HFF-Myc (cell line): ENCODE data around the gene BAG5.

Experiments
- DNase-seq: peaks from one replicate; pipeline ENCODE4 v3.0.0-alpha.2; 2011; ENCODE audit warnings: low read depth; ENCODE audit errors: extremely low read depth
- H3K4me3 ChIP-seq: replicated peaks from 2 replicates; pipeline ENCODE4 v1.5.1; 2011; ENCODE audit warnings: low read depth, mild to moderate bottlenecking, control low read depth, low read length
- TF ChIP-seq, protein P1 (sequence below): IDR thresholded peaks from 2 replicates; pipeline ENCODE4 v1.5.1; 2012; ENCODE audit warnings: mild to moderate bottlenecking, low read depth, low read length, control low read depth; ENCODE audit errors: missing control alignments

Gene BAG5

DNA sequence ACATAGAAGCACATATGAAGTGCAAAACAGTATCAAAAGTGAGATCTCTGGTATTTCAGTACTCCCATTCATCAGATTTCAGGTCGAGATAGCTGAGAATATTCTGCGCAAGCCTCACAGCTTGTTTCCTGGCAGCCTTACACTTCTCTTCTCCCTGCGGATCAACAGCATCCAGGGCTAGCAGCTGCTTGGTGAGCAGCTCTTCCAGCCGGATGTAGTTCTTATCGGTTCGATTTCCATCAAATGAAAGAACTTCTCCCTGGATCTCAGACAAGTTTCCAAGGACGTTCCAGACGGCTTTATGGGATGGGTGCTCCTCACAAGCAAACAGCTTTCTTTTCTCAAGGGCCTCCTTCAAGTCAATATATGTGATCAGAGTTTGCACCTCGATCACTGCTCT is 2.7 kb downstream of the BAG5 start:
- no peak for DNase-seq
- no peak overlapping the region for H3K4me3 ChIP-seq
- TF ChIP-seq, protein P1, sequence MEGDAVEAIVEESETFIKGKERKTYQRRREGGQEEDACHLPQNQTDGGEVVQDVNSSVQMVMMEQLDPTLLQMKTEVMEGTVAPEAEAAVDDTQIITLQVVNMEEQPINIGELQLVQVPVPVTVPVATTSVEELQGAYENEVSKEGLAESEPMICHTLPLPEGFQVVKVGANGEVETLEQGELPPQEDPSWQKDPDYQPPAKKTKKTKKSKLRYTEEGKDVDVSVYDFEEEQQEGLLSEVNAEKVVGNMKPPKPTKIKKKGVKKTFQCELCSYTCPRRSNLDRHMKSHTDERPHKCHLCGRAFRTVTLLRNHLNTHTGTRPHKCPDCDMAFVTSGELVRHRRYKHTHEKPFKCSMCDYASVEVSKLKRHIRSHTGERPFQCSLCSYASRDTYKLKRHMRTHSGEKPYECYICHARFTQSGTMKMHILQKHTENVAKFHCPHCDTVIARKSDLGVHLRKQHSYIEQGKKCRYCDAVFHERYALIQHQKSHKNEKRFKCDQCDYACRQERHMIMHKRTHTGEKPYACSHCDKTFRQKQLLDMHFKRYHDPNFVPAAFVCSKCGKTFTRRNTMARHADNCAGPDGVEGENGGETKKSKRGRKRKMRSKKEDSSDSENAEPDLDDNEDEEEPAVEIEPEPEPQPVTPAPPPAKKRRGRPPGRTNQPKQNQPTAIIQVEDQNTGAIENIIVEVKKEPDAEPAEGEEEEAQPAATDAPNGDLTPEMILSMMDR: no peak

DNA sequence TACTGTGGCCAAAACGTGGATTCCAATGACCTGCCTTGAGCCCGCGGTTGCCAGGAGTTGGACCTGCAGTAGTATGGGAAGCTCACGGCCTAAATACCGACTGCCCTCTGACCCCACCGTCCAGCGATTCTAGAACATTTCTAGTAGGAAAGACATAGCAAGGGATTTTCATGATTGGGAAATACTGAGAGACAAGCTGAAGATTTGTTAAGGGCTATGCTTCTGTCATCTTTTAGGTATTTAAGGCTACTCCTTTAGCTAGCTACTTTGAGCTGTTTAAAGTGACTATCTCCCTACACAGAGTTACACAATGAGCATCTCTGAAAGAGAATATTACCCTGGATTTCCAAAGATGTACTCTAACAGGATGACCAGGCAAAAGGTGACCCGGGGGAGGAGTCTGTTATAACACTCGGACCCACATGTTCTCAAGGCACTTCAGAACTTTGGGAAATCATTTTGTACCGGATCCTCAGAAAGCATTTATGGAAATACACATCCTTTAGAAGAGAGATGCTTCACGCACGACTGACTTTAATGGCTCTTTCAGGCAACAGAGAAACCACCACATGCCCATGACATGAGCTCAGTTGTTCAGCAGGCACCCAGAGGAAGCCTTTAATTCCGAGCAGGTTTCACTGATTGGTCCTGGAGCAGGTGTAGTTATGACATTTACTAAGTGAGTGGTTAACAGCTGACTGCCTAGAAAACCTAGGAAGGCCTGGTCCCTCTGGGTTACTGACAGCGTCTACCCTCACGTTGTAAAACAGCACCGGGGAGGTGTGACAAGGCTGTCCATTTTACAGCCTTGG is 4.2 kb downstream of the BAG5 start:
- TF ChIP-seq, protein P1: no peak
- H3K4me3 ChIP-seq: no peak overlapping the region
- DNase-seq: no peak

DNA sequence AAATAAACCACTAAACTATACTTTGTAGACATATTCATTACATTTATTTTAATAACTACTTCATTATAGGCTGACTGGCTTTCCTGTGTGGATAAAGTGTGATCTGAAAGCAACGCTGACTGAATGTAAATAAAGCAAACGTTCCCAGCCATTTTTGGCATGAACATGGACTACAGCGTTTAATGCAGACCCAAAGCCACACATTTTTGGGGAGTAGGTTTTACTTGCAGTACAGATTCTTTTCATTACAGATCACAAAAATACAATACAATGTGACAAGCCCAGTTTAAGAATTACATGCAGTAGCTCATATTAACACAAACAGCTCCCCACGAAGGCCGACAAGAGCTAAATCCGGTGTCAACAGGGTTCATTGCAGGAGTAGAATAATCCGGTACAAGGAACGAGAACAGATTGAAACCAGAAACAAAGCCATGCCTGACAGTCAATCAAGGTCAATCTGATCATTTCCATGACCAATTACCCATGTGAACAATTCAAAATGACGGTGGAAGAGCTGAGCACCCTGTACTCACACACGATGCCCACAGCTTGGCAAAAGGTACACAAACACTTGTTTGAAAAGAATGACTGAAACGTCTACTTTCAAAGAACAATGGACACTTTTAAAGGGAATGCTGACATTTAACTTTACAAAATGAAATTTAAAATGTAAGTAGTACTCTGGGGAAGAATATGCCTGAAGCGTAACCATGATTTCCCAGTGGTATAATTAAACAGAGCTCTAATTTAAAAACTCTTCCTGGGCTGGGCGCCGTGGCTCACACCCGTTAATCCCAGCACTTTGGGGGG is 5.3 kb downstream of the BAG5 start:
- H3K4me3 ChIP-seq: no peak overlapping the region
- TF ChIP-seq, protein P1: no peak
- no peak for DNase-seq

DNA sequence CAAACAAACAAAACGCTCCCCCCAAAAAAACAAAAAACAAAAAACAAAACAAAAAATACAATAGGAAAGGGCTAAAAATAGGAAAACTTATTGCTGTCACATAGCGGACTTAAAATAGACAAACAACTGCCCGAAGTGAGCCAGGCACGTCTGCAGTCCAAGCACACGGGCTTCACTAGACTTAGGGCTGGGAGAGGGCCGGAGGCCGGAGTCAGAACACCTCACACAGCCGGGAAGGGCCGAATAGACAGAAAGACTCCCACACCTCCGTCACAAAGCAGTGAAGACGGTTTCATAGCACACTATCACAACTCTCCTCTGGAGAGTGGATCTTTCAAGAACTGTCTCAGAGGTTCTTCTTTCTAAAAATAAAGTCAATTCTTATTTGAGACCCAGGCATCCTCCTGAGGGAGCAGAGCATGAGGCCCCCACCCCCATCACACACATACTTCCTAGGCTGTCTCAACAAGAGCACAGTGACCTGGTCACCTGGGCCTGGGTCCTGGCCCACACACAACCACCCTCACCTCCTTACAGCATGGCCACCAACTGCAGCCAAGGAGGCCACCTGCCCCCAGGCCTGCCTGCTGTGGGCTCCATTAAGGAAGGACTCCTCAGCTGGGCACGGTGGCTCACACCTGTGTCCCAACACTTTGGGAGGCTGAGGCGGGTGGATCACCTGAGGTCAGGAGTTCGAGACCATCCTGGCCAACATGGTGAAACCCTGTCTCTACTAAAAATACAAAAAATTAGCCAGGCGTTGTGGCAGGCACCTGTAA is 6.7 kb downstream of the BAG5 start:
- no peak overlapping the region for H3K4me3 ChIP-seq
- DNase-seq: no peak
- TF ChIP-seq, protein P1: no peak

DNA sequence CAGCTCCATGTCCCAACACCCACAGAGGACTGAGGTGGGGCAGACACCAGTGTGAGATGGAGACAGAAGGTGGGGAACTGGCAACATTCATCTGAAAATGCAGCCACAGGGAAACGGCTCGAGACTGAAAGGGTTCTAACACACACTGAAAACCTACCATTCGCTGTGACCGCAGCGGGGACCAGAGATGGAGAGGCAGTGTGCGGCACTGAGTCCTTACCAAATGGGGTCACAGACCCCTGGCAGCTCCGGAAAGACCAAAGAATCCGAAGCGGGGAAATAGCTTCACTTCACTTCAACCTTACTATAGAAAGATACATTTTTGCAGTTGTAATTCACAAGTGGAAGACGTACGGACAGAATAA is 9.6 kb downstream of the BAG5 start:
- no peak overlapping the region for H3K4me3 ChIP-seq
- TF ChIP-seq, protein P1: no peak
- no peak for DNase-seq

DNA sequence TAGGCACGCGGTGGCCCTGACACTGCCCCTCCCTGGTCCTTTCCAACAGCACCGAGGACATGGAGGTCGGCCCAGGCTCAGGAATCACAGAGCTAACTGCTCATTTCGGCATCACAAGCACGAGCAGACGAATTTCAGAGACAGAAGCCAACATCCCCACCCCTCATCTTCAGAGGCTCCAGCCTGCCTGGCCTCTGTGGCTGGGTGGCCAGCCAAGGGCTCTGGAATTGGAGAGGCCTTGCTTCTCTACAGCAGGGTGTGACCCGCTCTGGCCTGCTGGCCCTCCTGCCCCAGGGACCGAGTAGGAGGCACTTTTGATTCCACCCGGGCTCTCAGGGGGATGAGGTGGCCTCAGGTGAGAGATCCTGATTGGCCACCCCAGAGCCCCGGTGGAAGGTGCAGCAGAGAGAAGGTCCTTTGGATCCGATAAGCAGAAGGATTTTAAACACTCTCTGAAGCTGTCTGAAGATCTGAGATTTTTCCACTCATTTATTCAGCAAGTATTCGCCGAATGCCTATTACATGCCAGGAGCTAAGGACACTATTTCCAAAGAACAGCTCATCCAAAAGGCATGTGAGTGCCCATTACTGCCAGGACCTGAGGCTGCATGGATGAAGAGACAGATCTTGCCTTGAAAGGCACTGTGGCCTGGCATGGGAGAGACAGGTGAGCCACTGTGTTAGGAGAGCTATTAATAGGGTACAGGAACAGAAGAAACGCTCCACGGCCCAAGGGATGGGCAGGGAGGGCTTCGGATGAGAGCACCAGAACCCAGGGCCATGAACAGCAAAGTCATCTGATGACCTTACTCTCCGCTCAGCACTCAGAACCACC is 10.2 kb downstream of the BAG5 start:
- no peak overlapping the region for H3K4me3 ChIP-seq
- no peak for DNase-seq
- TF ChIP-seq, protein P1: no peak
